ENCODE results near the gene PRSS33.

- TF ChIP-seq GABPA (IDR thresholded peaks at IDR 0.05; ENCODE audit: low read depth) (no peak), CTCF (IDR thresholded peaks at IDR 0.05) (no peak), FOXM1 (IDR thresholded peaks at IDR 0.05; ENCODE audit: low read depth) (no peak)
Measured at GRCh38 chr16:2734844-2735515, 52.4 kb downstream of the PRSS33 start.

All from SK-N-SH (cell line).